ENCODE results near the gene SLC25A26.
A peak's percentile ranks its signal among the peaks of the same experiment; 100 is the strongest.

SLC25A26 gene

GRCh38 chr3:66378256-66378655 is 157.5 kb downstream of the SLC25A26 start:
- DNase-seq = peak in 1 of 4 experiments; percentile 6

- DNase-seq = no peak
Measured at GRCh38 chr3:66379565-66379964, 158.8 kb downstream of the SLC25A26 start.

- DNase-seq = no peak
Measured at GRCh38 chr3:66380200-66380932, 159.6 kb downstream of the SLC25A26 start.

- DNase-seq = no peak
Measured at GRCh38 chr3:66381626-66382025, 160.8 kb downstream of the SLC25A26 start.

GRCh38 chr3:66382142-66382541 is 161.3 kb downstream of the SLC25A26 start:
- no peak for DNase-seq

GRCh38 chr3:66383023-66383422 is 162.2 kb downstream of the SLC25A26 start:
- DNase-seq = no peak

GRCh38 chr3:66383998-66384745 is 163.4 kb downstream of the SLC25A26 start:
- no peak for DNase-seq

- DNase-seq = no peak
Measured at GRCh38 chr3:66385066-66385465, 164.3 kb downstream of the SLC25A26 start.

- DNase-seq = no peak
Measured at GRCh38 chr3:66386011-66386924, 165.5 kb downstream of the SLC25A26 start.

- DNase-seq = no peak
Measured at GRCh38 chr3:66386925-66387650, 166.3 kb downstream of the SLC25A26 start.

GRCh38 chr3:66390013-66390412 is 169.2 kb downstream of the SLC25A26 start:
- DNase-seq = peak in 2 of 4 experiments; percentile 19 to 40

- DNase-seq = no peak
Measured at GRCh38 chr3:66392512-66392911, 171.7 kb downstream of the SLC25A26 start.

GRCh38 chr3:66392966-66393332 is 172.1 kb downstream of the SLC25A26 start:
- DNase-seq = no peak

- no peak for DNase-seq
Measured at GRCh38 chr3:66393333-66394005, 172.7 kb downstream of the SLC25A26 start.

- DNase-seq = no peak
Measured at GRCh38 chr3:66394019-66394752, 173.4 kb downstream of the SLC25A26 start.

GRCh38 chr3:66394753-66395249 is 174.0 kb downstream of the SLC25A26 start:
- no peak for DNase-seq

GRCh38 chr3:66395635-66396034 is 174.8 kb downstream of the SLC25A26 start:
- no peak for DNase-seq

GRCh38 chr3:66396161-66396760 is 175.5 kb downstream of the SLC25A26 start:
- no peak for DNase-seq

GRCh38 chr3:66396888-66397287 is 176.1 kb downstream of the SLC25A26 start:
- no peak for DNase-seq

- peak; percentile 14 to 61 (median 58) for DNase-seq
Measured at GRCh38 chr3:66397745-66398144, 176.9 kb downstream of the SLC25A26 start.
